ENCODE results near the gene C2CD4D. TPM values are rescaled to one million over a fixed set of nuclear protein-coding genes. Genes with fewer than 3 reads are reported as not detected.

The C2CD4D gene
- total and polyA plus RNA-seq, 2 of the 13 experiments (the other 11 are each of a cell fraction or from before 2014, with no cell fraction given): not detected

- H3K4me3 ChIP-seq (replicated peaks in 1 of 3; ENCODE audit: insufficient read depth in 1 of 3, low read depth in 2 of 3, low read length in 3 of 3): no peak overlapping the region
- H3K9ac ChIP-seq (ENCODE audit: insufficient read depth, low read depth, low read length): no peak overlapping the region
- no peaks in the 10 kb centered on the region for H4K20me1 ChIP-seq (ENCODE audit: insufficient read depth, low read length)
- CTCF ChIA-PET (ENCODE audit: low intra/inter-chr PET ratio, low total read pairs): no interaction called here
- no peak for FAIRE-seq
- intact Hi-C loops (cut with micrococcal nuclease; ENCODE audit: unreplicated experiment): no loop called here
- H3K4me1 ChIP-seq (ENCODE audit: insufficient read depth, low read length): no peaks in the 10 kb centered on the region
- no peak overlapping the region for H3K4me2 ChIP-seq (ENCODE audit: low read depth, low read length)
- H3K27ac ChIP-seq (ENCODE audit: extremely low read length, insufficient read depth, low read length): no peak overlapping the region
- H3K27me3 ChIP-seq (ENCODE audit: control insufficient read depth in 1 of 2, insufficient read depth in 2 of 2, low read length in 2 of 2): peaks cover 0 to 1% of the 10 kb centered on the region in 2 experiments; a peak in 2 of 5 replicates
- no peaks in the 10 kb centered on the region for H3K36me3 ChIP-seq (replicated peaks in 1 of 2; ENCODE audit: control insufficient read depth in 1 of 2, insufficient read depth in 2 of 2, low read length in 2 of 2)
- H3K79me2 ChIP-seq (ENCODE audit: insufficient read depth, low read length): no peaks in the 10 kb centered on the region
- POLR2A ChIA-PET: no interaction called here
- in situ Hi-C loops (cut with HindIII; ENCODE audit: extremely low pct_ligation_motif_present, low pct_unique_long_range_greater_than_20kb): no loop called here
- BruUV-seq (replicated peaks): no TSS peak
- 79% methylated on average over 4 of the region's 6 CpGs for WGBS (ENCODE audit: low lambda C conversion rate)
- no peak for DNase-seq (ENCODE audit: low spot score)
- no peak for ATAC-seq
- no peak overlapping the region for H2AFZ ChIP-seq (ENCODE audit: low read length)
- no peaks in the 10 kb centered on the region for H3K9me3 ChIP-seq (ENCODE audit: low read length)
- no peak for TF ChIP-seq JUND (CRISPR knock-in tag; IDR thresholded peaks at IDR 0.05)
- no peak for TF ChIP-seq AKAP8 (CRISPR knock-in tag; IDR thresholded peaks at IDR 0.05)
- TF ChIP-seq ZSCAN29 (CRISPR knock-in tag; conservative IDR thresholded peaks at IDR 0.05): no peak
- TF ChIP-seq, protein P1, sequence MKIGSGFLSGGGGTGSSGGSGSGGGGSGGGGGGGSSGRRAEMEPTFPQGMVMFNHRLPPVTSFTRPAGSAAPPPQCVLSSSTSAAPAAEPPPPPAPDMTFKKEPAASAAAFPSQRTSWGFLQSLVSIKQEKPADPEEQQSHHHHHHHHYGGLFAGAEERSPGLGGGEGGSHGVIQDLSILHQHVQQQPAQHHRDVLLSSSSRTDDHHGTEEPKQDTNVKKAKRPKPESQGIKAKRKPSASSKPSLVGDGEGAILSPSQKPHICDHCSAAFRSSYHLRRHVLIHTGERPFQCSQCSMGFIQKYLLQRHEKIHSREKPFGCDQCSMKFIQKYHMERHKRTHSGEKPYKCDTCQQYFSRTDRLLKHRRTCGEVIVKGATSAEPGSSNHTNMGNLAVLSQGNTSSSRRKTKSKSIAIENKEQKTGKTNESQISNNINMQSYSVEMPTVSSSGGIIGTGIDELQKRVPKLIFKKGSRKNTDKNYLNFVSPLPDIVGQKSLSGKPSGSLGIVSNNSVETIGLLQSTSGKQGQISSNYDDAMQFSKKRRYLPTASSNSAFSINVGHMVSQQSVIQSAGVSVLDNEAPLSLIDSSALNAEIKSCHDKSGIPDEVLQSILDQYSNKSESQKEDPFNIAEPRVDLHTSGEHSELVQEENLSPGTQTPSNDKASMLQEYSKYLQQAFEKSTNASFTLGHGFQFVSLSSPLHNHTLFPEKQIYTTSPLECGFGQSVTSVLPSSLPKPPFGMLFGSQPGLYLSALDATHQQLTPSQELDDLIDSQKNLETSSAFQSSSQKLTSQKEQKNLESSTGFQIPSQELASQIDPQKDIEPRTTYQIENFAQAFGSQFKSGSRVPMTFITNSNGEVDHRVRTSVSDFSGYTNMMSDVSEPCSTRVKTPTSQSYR (CRISPR knock-in tag; IDR thresholded peaks at IDR 0.05; ENCODE audit: borderline replicate concordance): no peak
- TF ChIP-seq ISX (CRISPR knock-in tag; conservative IDR thresholded peaks at IDR 0.05): no peak
- TF ChIP-seq BRD4 (CRISPR knock-in tag; IDR thresholded peaks at IDR 0.05): no peak
- TF ChIP-seq, protein P2, sequence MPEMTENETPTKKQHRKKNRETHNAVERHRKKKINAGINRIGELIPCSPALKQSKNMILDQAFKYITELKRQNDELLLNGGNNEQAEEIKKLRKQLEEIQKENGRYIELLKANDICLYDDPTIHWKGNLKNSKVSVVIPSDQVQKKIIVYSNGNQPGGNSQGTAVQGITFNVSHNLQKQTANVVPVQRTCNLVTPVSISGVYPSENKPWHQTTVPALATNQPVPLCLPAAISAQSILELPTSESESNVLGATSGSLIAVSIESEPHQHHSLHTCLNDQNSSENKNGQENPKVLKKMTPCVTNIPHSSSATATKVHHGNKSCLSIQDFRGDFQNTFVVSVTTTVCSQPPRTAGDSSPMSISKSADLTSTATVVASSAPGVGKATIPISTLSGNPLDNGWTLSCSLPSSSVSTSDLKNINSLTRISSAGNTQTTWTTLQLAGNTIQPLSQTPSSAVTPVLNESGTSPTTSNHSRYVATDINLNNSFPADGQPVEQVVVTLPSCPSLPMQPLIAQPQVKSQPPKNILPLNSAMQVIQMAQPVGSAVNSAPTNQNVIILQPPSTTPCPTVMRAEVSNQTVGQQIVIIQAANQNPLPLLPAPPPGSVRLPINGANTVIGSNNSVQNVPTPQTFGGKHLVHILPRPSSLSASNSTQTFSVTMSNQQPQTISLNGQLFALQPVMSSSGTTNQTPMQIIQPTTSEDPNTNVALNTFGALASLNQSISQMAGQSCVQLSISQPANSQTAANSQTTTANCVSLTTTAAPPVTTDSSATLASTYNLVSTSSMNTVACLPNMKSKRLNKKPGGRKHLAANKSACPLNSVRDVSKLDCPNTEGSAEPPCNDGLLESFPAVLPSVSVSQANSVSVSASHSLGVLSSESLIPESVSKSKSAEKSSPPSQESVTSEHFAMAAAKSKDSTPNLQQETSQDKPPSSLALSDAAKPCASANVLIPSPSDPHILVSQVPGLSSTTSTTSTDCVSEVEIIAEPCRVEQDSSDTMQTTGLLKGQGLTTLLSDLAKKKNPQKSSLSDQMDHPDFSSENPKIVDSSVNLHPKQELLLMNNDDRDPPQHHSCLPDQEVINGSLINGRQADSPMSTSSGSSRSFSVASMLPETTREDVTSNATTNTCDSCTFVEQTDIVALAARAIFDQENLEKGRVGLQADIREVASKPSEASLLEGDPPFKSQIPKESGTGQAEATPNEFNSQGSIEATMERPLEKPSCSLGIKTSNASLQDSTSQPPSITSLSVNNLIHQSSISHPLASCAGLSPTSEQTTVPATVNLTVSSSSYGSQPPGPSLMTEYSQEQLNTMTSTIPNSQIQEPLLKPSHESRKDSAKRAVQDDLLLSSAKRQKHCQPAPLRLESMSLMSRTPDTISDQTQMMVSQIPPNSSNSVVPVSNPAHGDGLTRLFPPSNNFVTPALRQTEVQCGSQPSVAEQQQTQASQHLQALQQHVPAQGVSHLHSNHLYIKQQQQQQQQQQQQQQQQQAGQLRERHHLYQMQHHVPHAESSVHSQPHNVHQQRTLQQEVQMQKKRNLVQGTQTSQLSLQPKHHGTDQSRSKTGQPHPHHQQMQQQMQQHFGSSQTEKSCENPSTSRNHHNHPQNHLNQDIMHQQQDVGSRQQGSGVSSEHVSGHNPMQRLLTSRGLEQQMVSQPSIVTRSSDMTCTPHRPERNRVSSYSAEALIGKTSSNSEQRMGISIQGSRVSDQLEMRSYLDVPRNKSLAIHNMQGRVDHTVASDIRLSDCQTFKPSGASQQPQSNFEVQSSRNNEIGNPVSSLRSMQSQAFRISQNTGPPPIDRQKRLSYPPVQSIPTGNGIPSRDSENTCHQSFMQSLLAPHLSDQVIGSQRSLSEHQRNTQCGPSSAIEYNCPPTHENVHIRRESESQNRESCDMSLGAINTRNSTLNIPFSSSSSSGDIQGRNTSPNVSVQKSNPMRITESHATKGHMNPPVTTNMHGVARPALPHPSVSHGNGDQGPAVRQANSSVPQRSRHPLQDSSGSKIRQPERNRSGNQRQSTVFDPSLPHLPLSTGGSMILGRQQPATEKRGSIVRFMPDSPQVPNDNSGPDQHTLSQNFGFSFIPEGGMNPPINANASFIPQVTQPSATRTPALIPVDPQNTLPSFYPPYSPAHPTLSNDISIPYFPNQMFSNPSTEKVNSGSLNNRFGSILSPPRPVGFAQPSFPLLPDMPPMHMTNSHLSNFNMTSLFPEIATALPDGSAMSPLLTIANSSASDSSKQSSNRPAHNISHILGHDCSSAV (CRISPR knock-in tag; IDR thresholded peaks at IDR 0.05; ENCODE audit: borderline replicate concordance): no peak
- no peak for TF ChIP-seq ZNF451 (CRISPR knock-in tag; IDR thresholded peaks at IDR 0.05)
- no peak for TF ChIP-seq SRSF4 (IDR thresholded peaks at IDR 0.05; ENCODE audit: low read depth, low read length, poor library complexity, severe bottlenecking)
- TF ChIP-seq AGO2 (optimal IDR thresholded peaks at IDR 0.05; ENCODE audit: low read depth, low read length): no peak
Observed at GRCh38 chr1:151858886-151859665, 19.5 kb upstream of the C2CD4D start.

Measured in HepG2 (cell line).